ENCODE results near the gene DOP1B.

DOP1B gene

DNA sequence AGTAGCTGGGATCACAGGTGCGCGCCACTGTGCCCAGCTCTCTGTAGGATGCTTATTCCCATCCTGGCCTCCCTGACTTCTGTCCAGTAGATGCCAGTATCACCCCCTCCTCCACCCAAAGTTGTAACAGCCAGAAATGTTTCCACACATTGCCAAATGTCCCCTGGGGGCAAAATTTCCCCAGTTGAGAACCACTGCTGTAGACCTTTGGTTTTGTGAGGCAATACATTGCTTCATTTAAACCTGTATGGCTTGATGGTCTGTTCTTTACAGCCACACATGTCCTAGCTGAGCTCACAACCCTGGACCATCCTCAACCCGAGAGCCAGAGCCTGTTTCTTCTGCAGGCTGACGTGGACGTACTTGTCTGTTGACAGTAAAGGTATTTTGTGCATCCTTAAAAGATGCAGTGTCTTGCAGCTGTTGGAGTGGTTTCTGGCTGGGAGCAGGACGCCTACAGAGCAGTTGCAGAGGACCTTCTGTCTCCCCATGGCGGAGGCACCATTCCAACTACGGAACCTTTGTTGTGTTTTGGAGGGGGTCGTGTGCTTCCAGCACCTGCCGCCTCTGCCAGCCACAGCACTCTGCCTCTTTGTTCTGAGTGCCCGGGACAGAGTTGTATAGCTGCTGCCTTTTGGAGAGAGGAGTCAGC, 26.6 kb downstream of the DOP1B start:
- H3K27me3 ChIP-seq (ENCODE audit: control insufficient read depth, insufficient read depth, low read length) = no peaks in the 10 kb centered on the region
- H3K4me1 ChIP-seq = peaks cover 14% of the 10 kb centered on the region
- no peak overlapping the region for H2AFZ ChIP-seq
- no peaks in the 10 kb centered on the region for H3K9me3 ChIP-seq (ENCODE audit: control insufficient read depth, low read length)
- no peaks in the 10 kb centered on the region for H3K36me3 ChIP-seq (ENCODE audit: control insufficient read depth, insufficient read depth, low read length)
- no peak overlapping the region for H3K4me3 ChIP-seq (ENCODE audit: low read depth, low read length)
- TF ChIP-seq, protein P1, sequence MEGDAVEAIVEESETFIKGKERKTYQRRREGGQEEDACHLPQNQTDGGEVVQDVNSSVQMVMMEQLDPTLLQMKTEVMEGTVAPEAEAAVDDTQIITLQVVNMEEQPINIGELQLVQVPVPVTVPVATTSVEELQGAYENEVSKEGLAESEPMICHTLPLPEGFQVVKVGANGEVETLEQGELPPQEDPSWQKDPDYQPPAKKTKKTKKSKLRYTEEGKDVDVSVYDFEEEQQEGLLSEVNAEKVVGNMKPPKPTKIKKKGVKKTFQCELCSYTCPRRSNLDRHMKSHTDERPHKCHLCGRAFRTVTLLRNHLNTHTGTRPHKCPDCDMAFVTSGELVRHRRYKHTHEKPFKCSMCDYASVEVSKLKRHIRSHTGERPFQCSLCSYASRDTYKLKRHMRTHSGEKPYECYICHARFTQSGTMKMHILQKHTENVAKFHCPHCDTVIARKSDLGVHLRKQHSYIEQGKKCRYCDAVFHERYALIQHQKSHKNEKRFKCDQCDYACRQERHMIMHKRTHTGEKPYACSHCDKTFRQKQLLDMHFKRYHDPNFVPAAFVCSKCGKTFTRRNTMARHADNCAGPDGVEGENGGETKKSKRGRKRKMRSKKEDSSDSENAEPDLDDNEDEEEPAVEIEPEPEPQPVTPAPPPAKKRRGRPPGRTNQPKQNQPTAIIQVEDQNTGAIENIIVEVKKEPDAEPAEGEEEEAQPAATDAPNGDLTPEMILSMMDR (IDR thresholded peaks at IDR 0.05) = no peak
- no peak overlapping the region for H3K9ac ChIP-seq
- peaks cover 17% of the 10 kb centered on the region for H3K79me2 ChIP-seq
- H3K4me2 ChIP-seq (ENCODE audit: low read length) = no peak overlapping the region
- H3K27ac ChIP-seq = no peak overlapping the region

DNA sequence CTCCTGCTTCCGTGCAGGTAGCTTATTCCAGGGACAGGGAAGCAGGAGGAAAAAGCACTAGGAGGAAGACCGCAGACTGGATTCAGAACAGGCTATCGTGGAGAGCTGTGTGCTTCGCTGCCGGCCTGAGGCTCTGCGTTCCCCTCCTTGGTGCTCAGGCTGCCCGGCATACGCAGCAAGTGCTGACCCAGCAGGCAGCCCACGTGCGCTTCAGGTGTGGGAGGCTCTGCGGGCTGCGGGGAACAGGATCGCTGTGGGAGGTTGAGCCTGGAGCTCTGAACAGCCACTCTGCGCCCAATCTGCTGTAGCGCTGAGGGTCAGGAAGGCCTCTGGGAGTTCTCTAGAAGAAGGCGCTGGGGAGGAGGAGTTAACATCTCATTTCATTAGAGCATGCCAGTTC, 27.9 kb downstream of the DOP1B start:
- H3K4me1 ChIP-seq = peaks cover 15% of the 10 kb centered on the region
- no peaks in the 10 kb centered on the region for H3K27me3 ChIP-seq (ENCODE audit: control insufficient read depth, insufficient read depth, low read length)
- TF ChIP-seq, protein P1 (IDR thresholded peaks at IDR 0.05) = no peak
- peak overlapping the region; percentile 33 for H2AFZ ChIP-seq
- H3K36me3 ChIP-seq (ENCODE audit: control insufficient read depth, insufficient read depth, low read length) = no peaks in the 10 kb centered on the region
- peaks cover 16% of the 10 kb centered on the region for H3K79me2 ChIP-seq
- peak overlapping the region; percentile 45 for H3K4me2 ChIP-seq (ENCODE audit: low read length)
- H3K4me3 ChIP-seq (ENCODE audit: low read depth, low read length) = no peak overlapping the region
- H3K9ac ChIP-seq = no peak overlapping the region
- no peaks in the 10 kb centered on the region for H3K9me3 ChIP-seq (ENCODE audit: control insufficient read depth, low read length)
- peak overlapping the region; percentile 68 for H3K27ac ChIP-seq

DNA sequence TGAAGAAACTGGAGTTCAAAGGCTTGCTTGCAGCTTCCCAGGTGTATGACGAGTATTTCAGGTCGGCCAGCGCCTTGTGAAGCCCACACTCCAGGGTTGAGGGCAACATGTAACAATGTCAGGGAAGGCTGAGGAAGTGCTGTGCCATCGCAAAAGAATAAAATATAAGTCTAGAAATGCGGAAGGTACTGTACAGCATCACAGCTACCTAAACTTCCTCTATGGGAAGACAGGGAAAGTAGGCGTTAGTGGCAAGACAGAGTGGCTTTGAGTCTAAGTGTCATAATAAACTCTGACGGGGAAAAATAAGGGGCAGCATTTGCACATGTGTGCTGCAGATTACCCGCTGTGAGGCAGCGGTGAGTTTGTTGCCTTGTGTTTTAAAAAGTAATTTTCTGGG, 28.9 kb downstream of the DOP1B start:
- Histone ChIP-seq H3K9ac (no peak overlapping the region), H3K4me2 (ENCODE audit: low read length) (no peak overlapping the region), H3K36me3 (ENCODE audit: control insufficient read depth, insufficient read depth, low read length) (no peaks in the 10 kb centered on the region), H3K9me3 (ENCODE audit: control insufficient read depth, low read length) (no peaks in the 10 kb centered on the region), H3K4me1 (peaks cover 15% of the 10 kb centered on the region), H3K27me3 (ENCODE audit: control insufficient read depth, insufficient read depth, low read length) (no peaks in the 10 kb centered on the region), H3K79me2 (peaks cover 12% of the 10 kb centered on the region), H3K4me3 (ENCODE audit: low read depth, low read length) (no peak overlapping the region), H3K27ac (no peak overlapping the region), H2AFZ (no peak overlapping the region)
- TF ChIP-seq, protein P1 (IDR thresholded peaks at IDR 0.05) = no peak

DNA sequence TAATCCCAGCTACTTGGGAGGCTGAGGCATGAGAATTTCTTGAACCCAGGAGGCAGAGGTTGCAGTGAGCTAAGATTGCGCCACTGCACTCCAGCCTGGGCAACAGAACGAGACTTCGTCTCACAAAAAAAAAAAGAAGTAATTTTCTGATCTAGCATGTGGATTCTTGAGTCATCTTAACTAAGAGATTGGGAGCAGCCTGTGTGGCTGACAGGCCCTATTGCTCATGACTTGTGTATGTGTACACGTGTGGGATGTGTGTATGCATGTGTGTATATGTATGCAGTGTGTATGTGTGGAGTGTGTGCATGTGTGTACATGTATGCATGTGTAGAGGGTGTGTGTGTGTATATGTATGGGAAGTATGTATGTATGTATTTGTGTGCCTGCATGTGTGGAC, 29.5 kb downstream of the DOP1B start:
- H3K9ac ChIP-seq = no peak overlapping the region
- H2AFZ ChIP-seq = no peak overlapping the region
- no peak overlapping the region for H3K27ac ChIP-seq
- TF ChIP-seq, protein P1 (IDR thresholded peaks at IDR 0.05) = no peak
- H3K9me3 ChIP-seq (ENCODE audit: control insufficient read depth, low read length) = no peaks in the 10 kb centered on the region
- H3K4me1 ChIP-seq = peaks cover 15% of the 10 kb centered on the region
- no peaks in the 10 kb centered on the region for H3K27me3 ChIP-seq (ENCODE audit: control insufficient read depth, insufficient read depth, low read length)
- H3K4me3 ChIP-seq (ENCODE audit: low read depth, low read length) = no peak overlapping the region
- H3K4me2 ChIP-seq (ENCODE audit: low read length) = no peak overlapping the region
- no peaks in the 10 kb centered on the region for H3K36me3 ChIP-seq (ENCODE audit: control insufficient read depth, insufficient read depth, low read length)
- H3K79me2 ChIP-seq = peaks cover 12% of the 10 kb centered on the region

All from parathyroid adenoma (tissue), 2 donors.